HepG2 (cell line): ENCODE data around the gene TSSK3. TPM values are rescaled to one million over a fixed set of nuclear protein-coding genes. Genes with fewer than 3 reads are reported as not detected.
A peak's percentile ranks its signal among the peaks of the same experiment; 100 is the strongest.

Experiments used
- ATAC-seq: fragments of 200-7000 bp; cut with Tn5 transposase; 3 replicates; pipeline ENCODE4 v1.9.1; 2020; ENCODE audit warnings: mild to moderate bottlenecking, moderate library complexity
- BruUV-seq: library from RNA; stranded (reverse); fragments of 400-500 nt; replicated peaks from 2 replicates; lab custom pipeline; 2021; lab: Mats Ljungman, UMichigan
- CTCF ChIA-PET: fragments of 300-600 bp; formaldehyde crosslinking; extraction: SDS; loops from one replicate; lab custom pipeline; 2021; ENCODE audit warnings: low total read pairs, inconsistent platforms, low intra/inter-chr PET ratio; lab: Yijun Ruan, JAX
- POLR2A ChIA-PET: fragments of 350-600 bp; sonication (Branson Sonifier 250); formaldehyde crosslinking; loops from one replicate; lab custom pipeline; 2020; ENCODE audit warnings: antibody characterized with exemption, inconsistent platforms; lab: Yijun Ruan, JAX
- DNase-seq: peaks from one replicate; pipeline ENCODE4 v3.0.0-alpha.2; 2015; ENCODE audit warnings: low spot score
- FAIRE-seq: peaks from 3 replicates; lab custom pipeline; 2011; peaks lifted over from hg19 to GRCh38; lab: Jason Lieb, UNC
- H2AFZ ChIP-seq: one replicate; pipeline ENCODE4 v1.6.1; 2011; ENCODE audit warnings: low read length, inconsistent platforms
- H3K27ac ChIP-seq: fragments of 300-600 bp; 3 replicates; pipeline ENCODE4 v1.8.0; 2011; ENCODE audit warnings: mixed run types, mild to moderate bottlenecking, mixed read lengths, low read length, inconsistent platforms; ENCODE audit not compliant: insufficient read depth; ENCODE audit errors: extremely low read length
- H3K27me3 ChIP-seq, 2 experiments: fragments of 200-600 bp in 1 of 2; 2 replicates in 1 of 2; 3 replicates in 1 of 2; pipeline versions ENCODE4 v1.6.0 to v1.8.0; 2011; ENCODE audit warnings: low read length in 2 of 2, mild to moderate bottlenecking in 2 of 2, moderate library complexity in 2 of 2, inconsistent platforms in 1 of 2; ENCODE audit not compliant: insufficient read depth in 2 of 2, control insufficient read depth in 1 of 2
- H3K36me3 ChIP-seq, 2 experiments: fragments of 200-600 bp in 1 of 2; replicated peaks in 1 of 2; 2 replicates in 1 of 2; 3 replicates in 1 of 2; pipeline versions ENCODE4 v1.5.1 to v1.8.0; 2011; ENCODE audit warnings: low read length in 2 of 2, inconsistent platforms in 1 of 2; ENCODE audit not compliant: insufficient read depth in 2 of 2, control insufficient read depth in 1 of 2
- H3K4me1 ChIP-seq: 2 replicates; pipeline ENCODE4 v1.5.1; 2012; ENCODE audit warnings: low read length, inconsistent platforms; ENCODE audit not compliant: insufficient read depth
- H3K4me2 ChIP-seq: 2 replicates; pipeline ENCODE4 v1.6.0; 2011; ENCODE audit warnings: low read depth, low read length, inconsistent platforms
- H3K4me3 ChIP-seq, 3 experiments: fragments of 200-600 bp in 1 of 3; sonication (generic), shearing (Covaris generic) in 1 of 3; replicated peaks in 1 of 3; 2 replicates each; pipeline ENCODE4 v1.5.1; 2011 to 2016; ENCODE audit warnings: low read length in 3 of 3, inconsistent platforms in 2 of 3, low read depth in 2 of 3, mild to moderate bottlenecking in 2 of 3, control low read depth in 1 of 3, mixed read lengths in 1 of 3; ENCODE audit not compliant: insufficient read depth in 1 of 3
- H3K79me2 ChIP-seq: one replicate; pipeline ENCODE4 v1.6.1; 2011; ENCODE audit warnings: low read length, inconsistent platforms; ENCODE audit not compliant: insufficient read depth
- H3K9ac ChIP-seq: 2 replicates; pipeline ENCODE4 v1.6.0; 2011; ENCODE audit warnings: mild to moderate bottlenecking, low read depth, low read length, inconsistent platforms; ENCODE audit not compliant: insufficient read depth
- H3K9me3 ChIP-seq: 2 replicates; pipeline ENCODE4 v1.5.1; 2012; ENCODE audit warnings: mild to moderate bottlenecking, low read length
- H4K20me1 ChIP-seq: 2 replicates; pipeline ENCODE4 v1.6.0; 2011; ENCODE audit warnings: inconsistent platforms, mild to moderate bottlenecking, low read length, moderate library complexity; ENCODE audit not compliant: insufficient read depth
- POLR2AphosphoS2 ChIP-seq: IDR thresholded peaks from 2 replicates; pipeline ENCODE4 v1.6.1; 2011; ENCODE audit warnings: low read depth, low read length, improper control_type of control experiment
- ZNF432 ChIP-seq: sonication (generic); formaldehyde crosslinking; IDR thresholded peaks from 2 replicates; pipeline ENCODE4 v1.5.0; 2020; ENCODE audit warnings: missing genetic modification reagents, mild to moderate bottlenecking, borderline replicate concordance
- ZNF556 ChIP-seq: sonication (generic); formaldehyde crosslinking; IDR thresholded peaks from 2 replicates; pipeline ENCODE4 v1.4.0; 2020; ENCODE audit warnings: mild to moderate bottlenecking, missing genetic modification reagents, borderline replicate concordance
- ZNF737 ChIP-seq: sonication (generic); formaldehyde crosslinking; IDR thresholded peaks from 2 replicates; pipeline ENCODE4 v1.5.0; 2020; ENCODE audit warnings: missing genetic modification reagents, mild to moderate bottlenecking, borderline replicate concordance
- ZSCAN20 ChIP-seq: sonication (generic); formaldehyde crosslinking; IDR thresholded peaks from 2 replicates; pipeline ENCODE4 v1.4.0; 2020; ENCODE audit warnings: missing genetic modification reagents, mild to moderate bottlenecking, borderline replicate concordance
- WGBS: methylation state at CpG from one replicate; pipeline ENCODE4 v1.1.6; 2017; ENCODE audit warnings: low lambda C conversion rate; 5-methylcytosine and 5-hydroxymethylcytosine counted together
- in situ Hi-C: cut with HindIII; loops from 2 replicates; pipeline ENCODE4 v1.10.0; 2017; ENCODE audit warnings: low pct_unique_long_range_greater_than_20kb; ENCODE audit not compliant: extremely low pct_ligation_motif_present
- intact Hi-C: fragments of 100-400 bp; cut with micrococcal nuclease; formaldehyde crosslinking; loops from one replicate; pipeline ENCODE4 v1.10.0; 2022; ENCODE audit not compliant: unreplicated experiment
- polyA plus RNA-seq, 8 experiments: library from polyadenylated mRNA; depleted of rRNA in 3 of 8; stranded (reverse) in 7 of 8; unstranded in 1 of 8; fragments of >200 nt; fragmentation: Illumina TruSeq in 4 of 8; extraction: Trizol in 4 of 8; gene quantifications; 2 replicates each; pipeline versions ENCODE4 v1.2.1 to v1.2.3, GENCODE V29; 2011 to 2016; ENCODE audit warnings: low read depth in 4 of 8, missing spikeins in 1 of 8, mixed read lengths in 1 of 8; ENCODE audit not compliant: insufficient read depth in 1 of 8
- total RNA-seq, 5 experiments: library from RNA; depleted of rRNA; stranded (reverse); fragments of >200 nt; fragmentation: Illumina TruSeq; extraction: Trizol; gene quantifications; 2 replicates each; pipeline ENCODE4 v1.2.3, GENCODE V29; 2016; ENCODE audit warnings: low read depth in 1 of 5
- TF ChIP-seq, protein P1 (sequence below): sonication (generic); formaldehyde crosslinking; IDR thresholded peaks from 2 replicates; pipeline ENCODE4 v1.5.1; 2020; ENCODE audit warnings: missing genetic modification reagents, mild to moderate bottlenecking, borderline replicate concordance
- TF ChIP-seq, protein P2 (sequence below): sonication (generic); formaldehyde crosslinking; IDR thresholded peaks from 2 replicates; pipeline ENCODE4 v1.4.0; 2020; ENCODE audit warnings: missing genetic modification reagents, borderline replicate concordance
- TF ChIP-seq, protein P3 (sequence below): sonication (generic); formaldehyde crosslinking; conservative IDR thresholded peaks from 2 replicates; pipeline ENCODE4 v1.8.1; 2023; ENCODE audit warnings: missing genetic modification reagents
- TF ChIP-seq, protein P4 (sequence below): IDR thresholded peaks from 2 replicates; pipeline ENCODE4 v1.6.1; 2012; ENCODE audit warnings: inconsistent platforms

The TSSK3 gene
- total and polyA plus RNA-seq, 2 of the 13 experiments (the other 11 are each of a cell fraction or from before 2014, with no cell fraction given): 1.0 to 1.1 TPM

DNA sequence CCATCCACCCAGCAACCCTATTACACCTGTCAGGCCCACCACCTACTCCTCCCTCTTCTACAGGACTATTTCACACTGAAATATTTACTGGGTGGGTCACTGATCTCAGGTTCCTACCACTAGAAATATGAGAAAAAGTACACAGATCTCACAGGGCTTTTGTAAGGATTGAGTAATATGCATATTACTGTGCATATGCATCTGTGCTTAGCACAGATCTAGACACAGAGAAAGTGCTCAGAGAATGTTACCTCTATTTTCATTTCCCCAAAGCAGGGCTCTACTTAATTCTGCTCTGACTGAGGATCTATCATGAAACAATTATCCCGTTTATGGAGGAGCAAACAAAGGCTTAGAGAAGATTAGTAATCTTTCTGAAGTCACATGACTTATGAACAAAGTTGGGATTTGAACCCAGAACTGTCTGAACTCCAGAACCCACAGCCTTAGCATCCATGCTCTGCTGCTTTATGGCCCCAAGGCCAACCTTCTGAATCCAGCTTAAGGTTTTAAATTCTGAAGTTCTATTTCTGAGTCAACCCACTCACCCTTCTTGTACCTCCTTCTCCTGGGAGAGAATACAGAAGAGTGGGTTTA lies 11.8 kb downstream of the TSSK3 start:
- Histone ChIP-seq H3K9ac (no peak overlapping the region), H3K36me3 (peaks cover 40 to 76% of the 10 kb centered on the region in 2 experiments), H4K20me1 (no peaks in the 10 kb centered on the region), H3K9me3 (no peaks in the 10 kb centered on the region), H2AFZ (no peak overlapping the region), H3K4me1 (no peaks in the 10 kb centered on the region), H3K27ac (no peak overlapping the region), H3K79me2 (no peaks in the 10 kb centered on the region), H3K4me3 (no peak overlapping the region), H3K27me3 (no peaks in the 10 kb centered on the region), H3K4me2 (no peak overlapping the region)
- ATAC-seq: no peak
- ChIA-PET CTCF (no interaction called here), POLR2A (interaction anchor here (1.4 kb wide), 1 partner anchor 22 kb away, joined by 3 read pairs; no protein-coding TSS in a partner anchor)
- intact Hi-C loops (no loop called here), in situ Hi-C loops (no loop called here)
- WGBS: 76% methylated on average over 1 of the region's 1 CpG
- TF ChIP-seq ZSCAN20 (CRISPR knock-in tag): no peak
- TF ChIP-seq, protein P1, sequence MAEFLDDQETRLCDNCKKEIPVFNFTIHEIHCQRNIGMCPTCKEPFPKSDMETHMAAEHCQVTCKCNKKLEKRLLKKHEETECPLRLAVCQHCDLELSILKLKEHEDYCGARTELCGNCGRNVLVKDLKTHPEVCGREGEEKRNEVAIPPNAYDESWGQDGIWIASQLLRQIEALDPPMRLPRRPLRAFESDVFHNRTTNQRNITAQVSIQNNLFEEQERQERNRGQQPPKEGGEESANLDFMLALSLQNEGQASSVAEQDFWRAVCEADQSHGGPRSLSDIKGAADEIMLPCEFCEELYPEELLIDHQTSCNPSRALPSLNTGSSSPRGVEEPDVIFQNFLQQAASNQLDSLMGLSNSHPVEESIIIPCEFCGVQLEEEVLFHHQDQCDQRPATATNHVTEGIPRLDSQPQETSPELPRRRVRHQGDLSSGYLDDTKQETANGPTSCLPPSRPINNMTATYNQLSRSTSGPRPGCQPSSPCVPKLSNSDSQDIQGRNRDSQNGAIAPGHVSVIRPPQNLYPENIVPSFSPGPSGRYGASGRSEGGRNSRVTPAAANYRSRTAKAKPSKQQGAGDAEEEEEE (CRISPR knock-in tag): no peak
- TF ChIP-seq, protein P2, sequence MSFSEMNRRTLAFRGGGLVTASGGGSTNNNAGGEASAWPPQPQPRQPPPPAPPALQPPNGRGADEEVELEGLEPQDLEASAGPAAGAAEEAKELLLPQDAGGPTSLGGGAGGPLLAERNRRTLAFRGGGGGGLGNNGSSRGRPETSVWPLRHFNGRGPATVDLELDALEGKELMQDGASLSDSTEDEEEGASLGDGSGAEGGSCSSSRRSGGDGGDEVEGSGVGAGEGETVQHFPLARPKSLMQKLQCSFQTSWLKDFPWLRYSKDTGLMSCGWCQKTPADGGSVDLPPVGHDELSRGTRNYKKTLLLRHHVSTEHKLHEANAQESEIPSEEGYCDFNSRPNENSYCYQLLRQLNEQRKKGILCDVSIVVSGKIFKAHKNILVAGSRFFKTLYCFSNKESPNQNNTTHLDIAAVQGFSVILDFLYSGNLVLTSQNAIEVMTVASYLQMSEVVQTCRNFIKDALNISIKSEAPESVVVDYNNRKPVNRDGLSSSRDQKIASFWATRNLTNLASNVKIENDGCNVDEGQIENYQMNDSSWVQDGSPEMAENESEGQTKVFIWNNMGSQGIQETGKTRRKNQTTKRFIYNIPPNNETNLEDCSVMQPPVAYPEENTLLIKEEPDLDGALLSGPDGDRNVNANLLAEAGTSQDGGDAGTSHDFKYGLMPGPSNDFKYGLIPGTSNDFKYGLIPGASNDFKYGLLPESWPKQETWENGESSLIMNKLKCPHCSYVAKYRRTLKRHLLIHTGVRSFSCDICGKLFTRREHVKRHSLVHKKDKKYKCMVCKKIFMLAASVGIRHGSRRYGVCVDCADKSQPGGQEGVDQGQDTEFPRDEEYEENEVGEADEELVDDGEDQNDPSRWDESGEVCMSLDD: no peak
- TF ChIP-seq POLR2AphosphoS2: no peak
- TF ChIP-seq ZNF737: no peak
- TF ChIP-seq, protein P3, sequence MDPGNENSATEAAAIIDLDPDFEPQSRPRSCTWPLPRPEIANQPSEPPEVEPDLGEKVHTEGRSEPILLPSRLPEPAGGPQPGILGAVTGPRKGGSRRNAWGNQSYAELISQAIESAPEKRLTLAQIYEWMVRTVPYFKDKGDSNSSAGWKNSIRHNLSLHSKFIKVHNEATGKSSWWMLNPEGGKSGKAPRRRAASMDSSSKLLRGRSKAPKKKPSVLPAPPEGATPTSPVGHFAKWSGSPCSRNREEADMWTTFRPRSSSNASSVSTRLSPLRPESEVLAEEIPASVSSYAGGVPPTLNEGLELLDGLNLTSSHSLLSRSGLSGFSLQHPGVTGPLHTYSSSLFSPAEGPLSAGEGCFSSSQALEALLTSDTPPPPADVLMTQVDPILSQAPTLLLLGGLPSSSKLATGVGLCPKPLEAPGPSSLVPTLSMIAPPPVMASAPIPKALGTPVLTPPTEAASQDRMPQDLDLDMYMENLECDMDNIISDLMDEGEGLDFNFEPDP (CRISPR knock-in tag): no peak
- TF ChIP-seq ZNF556: no peak
- TF ChIP-seq, protein P4, sequence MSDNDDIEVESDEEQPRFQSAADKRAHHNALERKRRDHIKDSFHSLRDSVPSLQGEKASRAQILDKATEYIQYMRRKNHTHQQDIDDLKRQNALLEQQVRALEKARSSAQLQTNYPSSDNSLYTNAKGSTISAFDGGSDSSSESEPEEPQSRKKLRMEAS: no peak
- no peak for TF ChIP-seq ZNF432 (CRISPR knock-in tag)
- FAIRE-seq: no peak
- TSS peak; percentile 17 for BruUV-seq
- no peak for DNase-seq
